Right lobe of liver (tissue), 6 donors: ENCODE data around the gene RPL18. TPM values are rescaled to one million over a fixed set of nuclear protein-coding genes. Genes with fewer than 3 reads are reported as not detected.

ENCODE experiments used
- ATAC-seq, 4 donors: fragments of 200-7000 bp; cut with Tn5 transposase; one replicate each; pipeline ENCODE4 v1.9.1; 2020; ENCODE audit warnings: mild to moderate bottlenecking in 4 of 4, moderate library complexity in 4 of 4
- DNase-seq, 3 donors: peaks; one replicate each; pipeline ENCODE4 v3.0.0-alpha.2; 2020
- H3K27ac ChIP-seq, 3 donors: fragments of 200-600 bp; one replicate each; pipeline ENCODE4 v1.8.0; 2022
- H3K27me3 ChIP-seq, 2 donors: fragments of 200-600 bp; one replicate each; pipeline ENCODE4 v1.8.0; 2022
- H3K36me3 ChIP-seq, 4 donors: fragments of 200-600 bp; sonication (generic) in 1 of 4; one replicate each; pipeline versions ENCODE4 v1.5.1 to v1.8.0; 2017 to 2022; ENCODE audit warnings: control low read depth in 1 of 4
- H3K4me1 ChIP-seq, 4 donors: fragments of 200-600 bp; sonication (generic) in 1 of 4; one replicate each; pipeline versions ENCODE4 v1.5.1 to v1.8.0; 2017 to 2022; ENCODE audit warnings: control low read depth in 1 of 4
- H3K4me3 ChIP-seq, 3 donors: fragments of 200-600 bp; one replicate each; pipeline ENCODE4 v1.8.0; 2022
- H3K9me3 ChIP-seq, 4 donors: fragments of 200-600 bp; sonication (generic) in 1 of 4; one replicate each; pipeline versions ENCODE4 v1.5.1 to v1.8.0; 2017 to 2022; ENCODE audit warnings: control low read depth in 1 of 4
- CTCF ChIP-seq, 4 donors: fragments of 200-600 bp in 3 of 4; fragments of 450-650 bp in 1 of 4; IDR thresholded peaks; one replicate each; pipeline versions ENCODE4 v1.5.1 to v1.8.0; 2016 to 2022; ENCODE audit warnings: antibody characterized with exemption in 4 of 4, mild to moderate bottlenecking in 2 of 4
- POLR2A ChIP-seq: fragments of 450-650 bp; IDR thresholded peaks from one replicate; pipeline ENCODE4 v1.6.1; 2017; ENCODE audit warnings: antibody characterized with exemption, mild to moderate bottlenecking
- WGBS: methylation state at CpG from one replicate; pipeline ENCODE4 v1.1.6; 2018; ENCODE audit warnings: low coverage, low lambda C conversion rate; ENCODE audit not compliant: insufficient coverage; ENCODE audit errors: missing lambda C conversion rate; 5-methylcytosine and 5-hydroxymethylcytosine counted together
- intact Hi-C, 2 donors: fragments of 100-400 bp; cut with DNase I; formaldehyde crosslinking; loops; one replicate each; pipeline versions ENCODE4 v1.11.2 to v1.14.1; 2022
- total RNA-seq, 6 experiments: library from RNA; depleted of rRNA in 2 of 6; stranded (reverse); fragments of >200 nt in 2 of 6; fragmentation: NEBNext Ultra II Directional in 3 of 6; extraction: Animal tissue kit (Norgen Biotek cat#: 25700) in 3 of 6; gene quantifications; one replicate each; pipeline versions ENCODE4 v1.1.0 to v1.2.4, GENCODE V29; 2016 to 2023
- donor health status: DM: no; HTN: yes; CAD: no.
- donor health status: DM: no; HTN: no; CAD: no.
- donor health status: DM: no; HTN: no; CAD: no.
- donor health status: DM: no; HTN: yes; CAD: no.
- donor health status: DM: no; HTN: yes; CAD: no.

The RPL18 gene
- total RNA-seq, 6 experiments from 2014 or later, result 355 to 867 (median 385) TPM

- 61% methylated on average over 4 of the region's 9 CpGs for WGBS
- no peak for ATAC-seq
Measured at GRCh38 chr19:48603001-48603400, 16.0 kb downstream of the RPL18 start.

GRCh38 chr19:48600679-48601417 is 18.1 kb downstream of the RPL18 start:
- ATAC-seq, result no peak
- WGBS, result 73% methylated on average over 11 of the region's 21 CpGs
- Histone ChIP-seq H3K27ac (no peak overlapping the region), H3K4me1 (no peaks in the 10 kb centered on the region), H3K4me3 (no peak overlapping the region), H3K9me3 (no peaks in the 10 kb centered on the region), H3K27me3 (no peaks in the 10 kb centered on the region), H3K36me3 (no peaks in the 10 kb centered on the region)
- intact Hi-C loops, result loop anchor here (10.0 kb wide), 2 partner anchors 96 to 286 kb away; no protein-coding TSS in a partner anchor
- TF ChIP-seq POLR2A (no peak), CTCF (IDR thresholded peaks at IDR 0.05) (no peak)
- DNase-seq, result no peak

More at GRCh38 chr19:48603001-48603400, 16.0 kb downstream of the RPL18 start:
- no peaks in the 10 kb centered on the region for H3K9me3 ChIP-seq
- no peaks in the 10 kb centered on the region for H3K4me1 ChIP-seq
- no peak overlapping the region for H3K4me3 ChIP-seq
- H3K36me3 ChIP-seq, result no peaks in the 10 kb centered on the region
- H3K27me3 ChIP-seq, result no peaks in the 10 kb centered on the region
- no peak for DNase-seq
- intact Hi-C loops, result loop anchor here (10.0 kb wide), 2 partner anchors 98 to 288 kb away; no protein-coding TSS in a partner anchor
- TF ChIP-seq CTCF (IDR thresholded peaks at IDR 0.05) (no peak), POLR2A (no peak)
- no peak overlapping the region for H3K27ac ChIP-seq

- Histone ChIP-seq H3K27ac (no peak overlapping the region), H3K4me3 (no peak overlapping the region), H3K36me3 (no peaks in the 10 kb centered on the region), H3K9me3 (no peaks in the 10 kb centered on the region), H3K27me3 (no peaks in the 10 kb centered on the region), H3K4me1 (no peaks in the 10 kb centered on the region)
- ATAC-seq, result no peak
- no peak for DNase-seq
- TF ChIP-seq POLR2A (no peak), CTCF (IDR thresholded peaks at IDR 0.05) (no peak)
- WGBS, result 55% methylated on average over 4 of the region's 30 CpGs
- intact Hi-C loops, result loop anchor here in 1 of 2 donors (10.0 kb wide), 1 partner anchor 104 kb away; no protein-coding TSS in a partner anchor
Measured at GRCh38 chr19:48598996-48599700, 19.8 kb downstream of the RPL18 start.

GRCh38 chr19:48596679-48597465 is 22.1 kb downstream of the RPL18 start:
- Histone ChIP-seq H3K9me3 (no peaks in the 10 kb centered on the region), H3K27me3 (no peaks in the 10 kb centered on the region), H3K36me3 (no peaks in the 10 kb centered on the region), H3K4me1 (no peaks in the 10 kb centered on the region), H3K27ac (no peak overlapping the region), H3K4me3 (no peak overlapping the region)
- ATAC-seq (no peak), DNase-seq (no peak)
- intact Hi-C loops, result loop anchor here in 1 of 2 donors (10.0 kb wide), 1 partner anchor 102 kb away; no protein-coding TSS in a partner anchor
- no peak for TF ChIP-seq CTCF (IDR thresholded peaks at IDR 0.05)
- TF ChIP-seq POLR2A, result no peak
- WGBS, result 65% methylated on average over 18 of the region's 39 CpGs
